Activated CD4-positive, alpha-beta T cell treated with anti-CD3 and anti-CD28 coated beads, Interleukin-2, amount 50 U/mL, for 4 hours (primary cell): ENCODE measurements around the gene COMMD2.

Experiments used
- DNase-seq, 2 experiments: peaks; one replicate each; pipeline ENCODE4 v3.0.0-alpha.2; 2020

Gene COMMD2

DNA sequence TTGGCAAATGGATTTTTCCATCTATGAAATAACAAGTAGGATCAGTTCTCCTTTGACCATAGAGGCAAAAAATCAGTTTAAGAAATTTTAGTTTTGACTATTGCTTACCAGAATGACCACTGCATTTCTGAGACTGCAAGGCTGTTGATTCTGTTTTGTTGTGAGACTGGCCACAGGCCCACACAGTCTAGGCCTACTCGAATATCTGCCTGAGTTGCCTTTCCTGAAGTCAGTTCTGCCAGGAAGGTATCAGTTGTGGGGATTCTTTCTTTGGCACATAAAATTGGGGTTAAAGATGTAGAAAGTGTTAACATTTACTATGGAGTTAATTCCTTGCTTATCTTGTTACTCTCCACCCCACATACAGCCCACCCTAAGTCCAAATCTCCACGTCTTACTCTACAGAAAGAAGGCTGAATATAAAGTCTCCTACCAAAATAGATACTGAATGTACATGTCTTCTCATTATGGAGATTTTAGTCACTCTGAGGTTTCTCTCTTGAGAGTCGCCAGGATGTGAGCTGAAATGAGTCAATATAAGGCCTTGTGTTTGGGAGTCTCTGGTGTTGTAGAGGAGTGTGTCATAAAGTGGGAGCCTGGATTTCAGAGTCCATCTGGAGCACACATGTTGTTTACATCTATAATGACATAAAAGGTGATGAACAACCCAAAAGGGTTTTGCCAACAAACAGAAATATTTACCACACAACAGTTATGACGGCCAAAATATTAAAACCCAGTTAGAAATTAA, 49.4 kb downstream of the COMMD2 start:
- DNase-seq = no peak

DNA sequence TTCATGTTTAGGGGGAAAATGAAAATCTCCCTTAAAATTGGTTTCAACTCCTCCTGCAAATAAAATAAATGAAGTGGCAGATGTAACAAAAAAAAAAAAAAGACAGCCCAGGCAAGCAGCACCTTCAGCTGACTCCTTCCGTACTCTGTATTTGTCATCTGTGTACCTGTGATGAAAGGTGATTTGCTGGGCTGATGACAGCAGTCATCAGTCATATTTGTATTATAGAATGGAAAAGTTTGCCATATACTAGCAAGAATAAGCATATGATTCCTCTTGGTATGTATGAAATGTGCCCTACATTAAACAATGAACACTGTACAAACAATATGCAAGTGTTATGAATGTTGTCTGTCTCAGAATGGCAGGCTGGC, 50.3 kb downstream of the COMMD2 start:
- no peak for DNase-seq

DNA sequence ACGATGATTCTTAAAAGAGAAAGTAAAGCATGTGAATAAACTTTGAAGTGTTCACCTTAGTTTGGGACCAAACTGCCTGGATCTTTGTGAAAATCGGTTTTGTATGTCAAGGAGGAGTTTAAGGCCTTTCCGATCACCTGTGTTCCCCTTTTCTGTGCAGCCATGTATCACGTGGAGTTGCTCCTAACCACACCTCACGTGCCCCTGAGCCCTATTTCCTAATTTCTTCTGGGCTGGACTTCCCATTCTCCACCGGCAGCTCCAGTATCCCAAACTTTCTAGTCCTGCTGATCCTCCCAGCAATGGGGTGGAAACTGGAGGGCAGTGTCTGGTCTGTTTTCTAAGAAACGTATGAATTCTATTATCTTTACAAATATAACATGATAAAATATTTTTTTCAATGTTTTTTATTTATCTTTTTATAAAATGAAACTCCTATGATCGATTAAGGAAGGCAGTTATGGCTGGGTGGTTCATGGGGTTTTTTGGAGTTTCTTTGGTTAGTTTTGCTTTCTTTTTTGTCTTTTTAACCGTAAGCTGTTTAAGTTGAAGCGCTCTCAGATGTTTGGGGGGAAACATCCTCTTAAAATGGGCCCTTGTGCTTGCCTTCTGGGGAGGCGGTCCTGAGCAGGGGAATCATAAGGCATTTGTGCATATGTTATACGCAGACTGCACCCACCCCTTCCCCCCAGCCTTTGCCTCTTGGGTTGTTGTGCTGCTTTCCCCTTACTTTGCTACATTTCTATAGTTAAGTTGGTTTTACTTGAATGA, 50.9 kb downstream of the COMMD2 start:
- no peak for DNase-seq
